NCI-H524 (cell line): ENCODE results near the gene IRF2BP1.
A peak's percentile ranks its signal among the peaks of the same experiment; 100 is the strongest.
"Not testable (repeated sequence)": the region's sequence is repeated elsewhere in the genome, so short reads cannot be mapped to it uniquely, and the experiment has no call there.

Experiments
- DNase-seq, 2 experiments: peaks; one replicate each; lab custom pipeline; 2025; lab: John Stamatoyannopoulos, UW

Gene IRF2BP1

GRCh38 chr19:45902651-45903625 is 17.0 kb upstream of the IRF2BP1 start:
- peak; percentile 96 for DNase-seq

GRCh38 chr19:45901912-45902650 is 16.1 kb upstream of the IRF2BP1 start, which contains the start of gene MYPOP:
Gene MYPOP (minus strand): TSS chr19:45902613. CDS start chr19:45901773, 840 bp downstream.
- peak in 1 of 2 experiments; percentile 27 for DNase-seq

GRCh38 chr19:45901432-45901911 is 15.5 kb upstream of the IRF2BP1 start:
- no peak for DNase-seq

GRCh38 chr19:45900738-45901431 is 14.9 kb upstream of the IRF2BP1 start:
- DNase-seq: no peak

- no peak for DNase-seq
Measured at GRCh38 chr19:45899919-45900589, 14.1 kb upstream of the IRF2BP1 start.

GRCh38 chr19:45899253-45899652 is 13.3 kb upstream of the IRF2BP1 start:
- no peak for DNase-seq

- DNase-seq: no peak
Measured at GRCh38 chr19:45897261-45897812, 11.4 kb upstream of the IRF2BP1 start.

- not testable (repeated sequence) for DNase-seq
Measured at GRCh38 chr19:45895983-45896599, 10.2 kb upstream of the IRF2BP1 start.

- DNase-seq: no peak
Measured at GRCh38 chr19:45895519-45895972, 9.6 kb upstream of the IRF2BP1 start.

GRCh38 chr19:45890877-45891276 is 4.9 kb upstream of the IRF2BP1 start:
- DNase-seq: no peak

- DNase-seq: no peak
Measured at GRCh38 chr19:45889210-45889885, 3.4 kb upstream of the IRF2BP1 start.

- DNase-seq: no peak
Measured at GRCh38 chr19:45887200-45887710, 1.3 kb upstream of the IRF2BP1 start.

GRCh38 chr19:45886427-45887199 is 672 bp upstream of the IRF2BP1 start:
- peak; percentile 80 to 83 for DNase-seq

GRCh38 chr19:45884682-45885555 is 1.0 kb downstream of the IRF2BP1 start:
- peak in 1 of 2 experiments; percentile 23 for DNase-seq

- DNase-seq: no peak
Measured at GRCh38 chr19:45883881-45884681, 1.9 kb downstream of the IRF2BP1 start.

GRCh38 chr19:45883586-45883880 is 2.4 kb downstream of the IRF2BP1 start:
- DNase-seq: no peak
